SK-N-MC (cell line): ENCODE results near the gene DLGAP1.

Experiments
- EZH2 ChIP-seq: fragments of 200-600 bp; sonication (generic); IDR thresholded peaks from one replicate; pipeline ENCODE4 v1.6.1; 2017; ENCODE audit warnings: antibody characterized with exemption
- POLR2AphosphoS5 ChIP-seq: IDR thresholded peaks from 2 replicates; pipeline ENCODE4 v1.6.1; 2012; ENCODE audit warnings: mild to moderate bottlenecking, low read depth, low read length, borderline replicate concordance

GRCh38 chr18:3721771-3722648 is 733.1 kb downstream of the DLGAP1 start:
- no peak for TF ChIP-seq EZH2
- no peak; the same call in 1 of the 2 replicates for TF ChIP-seq POLR2AphosphoS5
